ENCODE measurements around the gene TANGO2. TPM values are rescaled to one million over a fixed set of nuclear protein-coding genes. Genes with fewer than 3 reads are reported as not detected.

Gene TANGO2
- total and polyA plus RNA-seq, 9 of the 15 experiments (the other 6 are each of a cell fraction or from before 2014, with no cell fraction given): 15.5 to 94.9 (median 70.1) TPM

DNA sequence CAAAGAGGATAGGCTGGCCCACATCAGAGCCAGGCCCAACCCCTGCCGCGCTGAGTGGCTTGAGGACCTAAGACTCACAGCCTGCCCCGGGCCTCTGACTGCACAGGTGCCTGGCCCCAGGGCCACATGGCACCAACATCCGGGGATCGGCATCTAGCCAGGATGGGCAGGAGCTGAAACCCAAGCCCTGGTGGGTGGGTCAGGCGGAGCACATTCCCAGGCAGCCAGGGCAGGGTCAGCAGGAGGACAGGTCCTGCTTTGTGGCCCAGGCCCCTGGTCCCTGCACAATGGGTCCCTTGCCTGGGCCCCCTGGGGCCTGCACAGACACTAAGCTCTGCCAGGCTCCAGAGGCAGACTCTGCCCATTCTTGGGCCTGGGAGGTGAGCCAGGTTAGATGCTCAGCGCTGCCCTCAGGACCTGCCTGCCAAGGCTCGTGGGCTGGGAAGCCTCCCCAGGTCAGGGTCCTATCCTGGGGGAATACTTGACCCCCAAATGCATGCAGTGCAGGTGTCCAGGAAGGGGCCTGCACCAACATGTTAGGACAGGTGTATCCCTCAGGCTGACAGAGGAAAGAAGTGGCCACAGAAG is 37.8 kb upstream of the TANGO2 start:
- ChIA-PET POLR2A (interaction anchor here (0.6 to 5.7 kb wide), 10 partner anchors 8 to 270 kb away, joined by 3 to 56 read pairs (median 4); partner anchors contain the start of gene TBX1), CTCF (ENCODE audit: low intra/inter-chr PET ratio) (no interaction called here)
- Histone ChIP-seq H3K27me3 (ENCODE audit: control insufficient read depth in 2 of 2, insufficient read depth in 2 of 2, low read length in 2 of 2) (no peaks in the 10 kb centered on the region), H4K20me1 (replicated peaks; ENCODE audit: control insufficient read depth, insufficient read depth, low read length) (peaks cover 60% of the 10 kb centered on the region), H3K4me3 (no peak overlapping the region), H3K27ac (ENCODE audit: extremely low read depth, low read depth, low read length) (no peak overlapping the region), H3K36me3 (ENCODE audit: control insufficient read depth, insufficient read depth, low read length) (peaks cover 30% of the 10 kb centered on the region; the same call in 2 of the 3 replicates), H3K4me2 (ENCODE audit: insufficient read depth, low read length) (no peak overlapping the region), H3K4me1 (replicated peaks in 1 of 2; ENCODE audit: control insufficient read depth in 2 of 2, insufficient read depth in 2 of 2, low read length in 2 of 2) (peaks cover 19 to 81% of the 10 kb centered on the region in 2 experiments), H3K79me2 (ENCODE audit: control insufficient read depth, insufficient read depth, low read length) (no peaks in the 10 kb centered on the region), H3K9ac (ENCODE audit: insufficient read depth in 1 of 2, low read depth in 2 of 2, low read length in 2 of 2) (peak overlapping the region in 1 of 2 experiments; percentile 73; a peak in 2 of 4 replicates), H3K9me3 (replicated peaks; ENCODE audit: control insufficient read depth, insufficient read depth, low read depth, low read length) (no peaks in the 10 kb centered on the region), H3K9me1 (ENCODE audit: control insufficient read depth, insufficient read depth, low read length) (peaks cover 24% of the 10 kb centered on the region), H2AFZ (ENCODE audit: low read depth, low read length) (no peak overlapping the region)
- TF ChIP-seq PRMT5 (CRISPR knock-in tag; IDR thresholded peaks at IDR 0.05) (0 out of 2 replicates have a peak, but pooled peaks have one; percentile 15), IFI16 (CRISPR knock-in tag; IDR thresholded peaks at IDR 0.05) (no peak), TCF15 (CRISPR knock-in tag; IDR thresholded peaks at IDR 0.05) (no peak), POLR2G (IDR thresholded peaks at IDR 0.05; ENCODE audit: low read depth, low read length) (0 out of 2 replicates have a peak, but pooled peaks have one; percentile 26), ZNF512 (tag; IDR thresholded peaks at IDR 0.05) (no peak), HBP1 (CRISPR knock-in tag; IDR thresholded peaks at IDR 0.05) (no peak), ZNF583 (CRISPR knock-in tag; IDR thresholded peaks at IDR 0.05) (0 out of 2 replicates have a peak, but pooled peaks have one; percentile 17), HDAC8 (tag; IDR thresholded peaks at IDR 0.05) (0 out of 2 replicates have a peak, but pooled peaks have one; percentile 24), ZNF133 (CRISPR knock-in tag; IDR thresholded peaks at IDR 0.05) (0 out of 2 replicates have a peak, but pooled peaks have one; percentile 17), KDM2B (CRISPR knock-in tag; IDR thresholded peaks at IDR 0.05) (no peak)
- TF ChIP-seq, protein P1, sequence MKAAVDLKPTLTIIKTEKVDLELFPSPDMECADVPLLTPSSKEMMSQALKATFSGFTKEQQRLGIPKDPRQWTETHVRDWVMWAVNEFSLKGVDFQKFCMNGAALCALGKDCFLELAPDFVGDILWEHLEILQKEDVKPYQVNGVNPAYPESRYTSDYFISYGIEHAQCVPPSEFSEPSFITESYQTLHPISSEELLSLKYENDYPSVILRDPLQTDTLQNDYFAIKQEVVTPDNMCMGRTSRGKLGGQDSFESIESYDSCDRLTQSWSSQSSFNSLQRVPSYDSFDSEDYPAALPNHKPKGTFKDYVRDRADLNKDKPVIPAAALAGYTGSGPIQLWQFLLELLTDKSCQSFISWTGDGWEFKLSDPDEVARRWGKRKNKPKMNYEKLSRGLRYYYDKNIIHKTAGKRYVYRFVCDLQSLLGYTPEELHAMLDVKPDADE (conservative IDR thresholded peaks at IDR 0.05; ENCODE audit: control insufficient read depth, low read depth, low read length): no peak
- TF ChIP-seq, protein P2, sequence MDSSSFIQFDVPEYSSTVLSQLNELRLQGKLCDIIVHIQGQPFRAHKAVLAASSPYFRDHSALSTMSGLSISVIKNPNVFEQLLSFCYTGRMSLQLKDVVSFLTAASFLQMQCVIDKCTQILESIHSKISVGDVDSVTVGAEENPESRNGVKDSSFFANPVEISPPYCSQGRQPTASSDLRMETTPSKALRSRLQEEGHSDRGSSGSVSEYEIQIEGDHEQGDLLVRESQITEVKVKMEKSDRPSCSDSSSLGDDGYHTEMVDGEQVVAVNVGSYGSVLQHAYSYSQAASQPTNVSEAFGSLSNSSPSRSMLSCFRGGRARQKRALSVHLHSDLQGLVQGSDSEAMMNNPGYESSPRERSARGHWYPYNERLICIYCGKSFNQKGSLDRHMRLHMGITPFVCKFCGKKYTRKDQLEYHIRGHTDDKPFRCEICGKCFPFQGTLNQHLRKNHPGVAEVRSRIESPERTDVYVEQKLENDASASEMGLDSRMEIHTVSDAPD (CRISPR knock-in tag; IDR thresholded peaks at IDR 0.05): no peak
- TF ChIP-seq, protein P3, sequence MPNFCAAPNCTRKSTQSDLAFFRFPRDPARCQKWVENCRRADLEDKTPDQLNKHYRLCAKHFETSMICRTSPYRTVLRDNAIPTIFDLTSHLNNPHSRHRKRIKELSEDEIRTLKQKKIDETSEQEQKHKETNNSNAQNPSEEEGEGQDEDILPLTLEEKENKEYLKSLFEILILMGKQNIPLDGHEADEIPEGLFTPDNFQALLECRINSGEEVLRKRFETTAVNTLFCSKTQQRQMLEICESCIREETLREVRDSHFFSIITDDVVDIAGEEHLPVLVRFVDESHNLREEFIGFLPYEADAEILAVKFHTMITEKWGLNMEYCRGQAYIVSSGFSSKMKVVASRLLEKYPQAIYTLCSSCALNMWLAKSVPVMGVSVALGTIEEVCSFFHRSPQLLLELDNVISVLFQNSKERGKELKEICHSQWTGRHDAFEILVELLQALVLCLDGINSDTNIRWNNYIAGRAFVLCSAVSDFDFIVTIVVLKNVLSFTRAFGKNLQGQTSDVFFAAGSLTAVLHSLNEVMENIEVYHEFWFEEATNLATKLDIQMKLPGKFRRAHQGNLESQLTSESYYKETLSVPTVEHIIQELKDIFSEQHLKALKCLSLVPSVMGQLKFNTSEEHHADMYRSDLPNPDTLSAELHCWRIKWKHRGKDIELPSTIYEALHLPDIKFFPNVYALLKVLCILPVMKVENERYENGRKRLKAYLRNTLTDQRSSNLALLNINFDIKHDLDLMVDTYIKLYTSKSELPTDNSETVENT (CRISPR knock-in tag; IDR thresholded peaks at IDR 0.05): peak; percentile 31; the same call in 1 of the 2 replicates
- 71% methylated on average over 8 of the region's 8 CpGs for WGBS (ENCODE audit: insufficient coverage, low coverage, missing lambda C conversion rate)
- ATAC-seq: no peak
- BruUV-seq (replicated peaks): no TSS peak
- in situ Hi-C loops (cut with MboI): no loop called here
- FAIRE-seq: no peak
- intact Hi-C loops (cut with micrococcal nuclease): no loop called here
- DNase-seq (ENCODE audit: extremely low read depth in 1 of 4, low spot score in 3 of 4): no peak

All from K562 (cell line).